Endothelial cell (in vitro differentiated cells): Measurements from ENCODE around the gene HERC2. TPM values are rescaled to one million over a fixed set of nuclear protein-coding genes. Genes with fewer than 3 reads are reported as not detected.

Experiments
- DNase-seq: peaks from one replicate; pipeline ENCODE4 v3.0.0; 2021; ENCODE audit warnings: low spot score
- H3K27ac Mint-ChIP-seq: one replicate; pipeline ENCODE4 v1.8.0; 2021; ENCODE audit warnings: mixed read lengths, inconsistent platforms; ENCODE audit not compliant: unreplicated experiment
- H3K27me3 Mint-ChIP-seq: one replicate; pipeline ENCODE4 v1.8.0; 2021; ENCODE audit warnings: mild to moderate bottlenecking, moderate library complexity, mixed read lengths, inconsistent platforms; ENCODE audit not compliant: unreplicated experiment
- H3K36me3 Mint-ChIP-seq: one replicate; pipeline ENCODE4 v1.8.0; 2021; ENCODE audit warnings: mild to moderate bottlenecking, low read depth, mixed read lengths, inconsistent platforms; ENCODE audit not compliant: unreplicated experiment
- H3K4me1 Mint-ChIP-seq: one replicate; pipeline ENCODE4 v1.8.0; 2021; ENCODE audit warnings: mild to moderate bottlenecking, mixed read lengths, inconsistent platforms; ENCODE audit not compliant: unreplicated experiment
- H3K4me3 Mint-ChIP-seq: one replicate; pipeline ENCODE4 v1.8.0; 2021; ENCODE audit warnings: mild to moderate bottlenecking, mixed read lengths, inconsistent platforms; ENCODE audit not compliant: unreplicated experiment
- H3K9me3 Mint-ChIP-seq: one replicate; pipeline ENCODE4 v1.8.0; 2021; ENCODE audit warnings: mixed read lengths, inconsistent platforms; ENCODE audit not compliant: unreplicated experiment
- total RNA-seq: library from RNA; stranded (reverse); fragmentation: NEBNext Ultra II Directional; extraction: Animal tissue kit (Norgen Biotek cat#: 25700); gene quantifications from one replicate; pipeline ENCODE4 v1.2.1, GENCODE V29; 2021; ENCODE audit not compliant: unreplicated experiment
- TF ChIP-seq, protein P1 (sequence below): fragments of 200-600 bp; sonication (generic); IDR thresholded peaks from one replicate; pipeline ENCODE4 v1.5.0; 2021; ENCODE audit warnings: antibody characterized with exemption; ENCODE audit not compliant: unreplicated experiment

HERC2 gene
- total RNA-seq, 1 donor from 2014 or later: 84.6 TPM

DNA sequence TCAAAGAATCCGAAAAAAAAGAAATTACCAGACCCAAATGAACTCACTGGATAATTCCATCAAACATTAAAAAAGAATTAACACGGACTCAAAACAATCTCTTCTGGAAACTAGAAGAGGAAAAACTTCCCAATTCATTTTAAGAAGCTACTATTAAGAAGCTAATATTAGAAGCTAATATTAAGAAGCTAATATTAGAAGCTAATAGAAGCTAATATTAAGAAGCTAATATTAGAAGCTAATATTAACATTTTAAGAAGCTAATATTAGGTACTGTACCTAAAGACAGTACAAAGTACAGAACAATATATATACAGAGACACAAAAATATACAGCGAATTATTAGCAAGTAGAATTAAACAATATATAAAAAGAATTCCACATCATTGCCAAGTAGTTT lies 35.9 kb downstream of the HERC2 start:
- peak overlapping the region; percentile 98 for H3K27ac Mint-ChIP-seq
- peaks cover 4% of the 10 kb centered on the region for H3K27me3 Mint-ChIP-seq
- peaks cover 37% of the 10 kb centered on the region for H3K4me1 Mint-ChIP-seq
- no peaks in the 10 kb centered on the region for H3K9me3 Mint-ChIP-seq
- TF ChIP-seq, protein P1, sequence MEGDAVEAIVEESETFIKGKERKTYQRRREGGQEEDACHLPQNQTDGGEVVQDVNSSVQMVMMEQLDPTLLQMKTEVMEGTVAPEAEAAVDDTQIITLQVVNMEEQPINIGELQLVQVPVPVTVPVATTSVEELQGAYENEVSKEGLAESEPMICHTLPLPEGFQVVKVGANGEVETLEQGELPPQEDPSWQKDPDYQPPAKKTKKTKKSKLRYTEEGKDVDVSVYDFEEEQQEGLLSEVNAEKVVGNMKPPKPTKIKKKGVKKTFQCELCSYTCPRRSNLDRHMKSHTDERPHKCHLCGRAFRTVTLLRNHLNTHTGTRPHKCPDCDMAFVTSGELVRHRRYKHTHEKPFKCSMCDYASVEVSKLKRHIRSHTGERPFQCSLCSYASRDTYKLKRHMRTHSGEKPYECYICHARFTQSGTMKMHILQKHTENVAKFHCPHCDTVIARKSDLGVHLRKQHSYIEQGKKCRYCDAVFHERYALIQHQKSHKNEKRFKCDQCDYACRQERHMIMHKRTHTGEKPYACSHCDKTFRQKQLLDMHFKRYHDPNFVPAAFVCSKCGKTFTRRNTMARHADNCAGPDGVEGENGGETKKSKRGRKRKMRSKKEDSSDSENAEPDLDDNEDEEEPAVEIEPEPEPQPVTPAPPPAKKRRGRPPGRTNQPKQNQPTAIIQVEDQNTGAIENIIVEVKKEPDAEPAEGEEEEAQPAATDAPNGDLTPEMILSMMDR: no peak
- peaks cover 30% of the 10 kb centered on the region for H3K36me3 Mint-ChIP-seq
- no peak for DNase-seq
- H3K4me3 Mint-ChIP-seq: no peak overlapping the region

DNA sequence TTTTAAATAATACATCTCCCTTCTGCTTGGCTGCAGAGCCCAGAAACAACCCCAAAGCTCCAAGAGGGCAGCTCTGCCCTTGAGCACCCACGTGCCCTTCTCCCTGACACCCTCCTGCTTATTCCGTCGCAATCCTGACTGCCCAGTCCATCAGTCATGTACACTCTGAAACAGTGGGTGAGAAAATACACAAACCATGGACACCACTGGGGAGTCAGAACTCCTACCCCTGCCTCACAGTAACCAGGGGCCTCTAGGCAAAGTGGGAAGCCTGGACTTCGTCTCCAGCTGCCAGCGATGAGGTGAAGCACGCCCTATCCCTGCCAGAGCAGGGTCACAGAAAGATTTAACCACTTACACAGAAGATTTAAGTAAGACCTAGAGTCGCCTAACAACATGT lies 40.1 kb downstream of the HERC2 start:
- Mint-ChIP-seq H3K27me3 (peaks cover 4% of the 10 kb centered on the region), H3K4me1 (peaks cover 35% of the 10 kb centered on the region), H3K4me3 (no peak overlapping the region), H3K27ac (peak overlapping the region; percentile 27), H3K9me3 (no peaks in the 10 kb centered on the region), H3K36me3 (peaks cover 21% of the 10 kb centered on the region)
- DNase-seq: no peak
- TF ChIP-seq, protein P1: no peak

DNA sequence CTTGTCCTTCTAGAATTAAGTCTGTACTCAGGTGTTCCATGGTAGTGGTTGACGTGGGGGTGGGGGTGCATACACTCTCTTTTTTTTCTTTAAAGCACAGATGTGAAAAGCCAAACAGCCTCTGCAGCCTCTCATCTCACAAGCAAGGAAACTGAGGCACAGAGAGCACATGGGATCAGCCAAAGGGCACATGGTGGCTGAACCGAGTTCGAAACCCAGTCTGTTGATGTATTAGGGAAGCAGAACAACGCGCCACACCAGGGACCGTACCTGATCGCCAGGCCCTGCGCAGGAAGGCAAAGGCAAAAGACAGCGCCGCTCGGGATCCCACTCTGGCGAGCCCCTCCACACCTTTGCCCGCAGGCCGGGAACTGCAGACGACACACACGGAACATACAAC lies 47.3 kb downstream of the HERC2 start:
- TF ChIP-seq, protein P1: no peak
- Mint-ChIP-seq H3K9me3 (no peaks in the 10 kb centered on the region), H3K4me1 (no peaks in the 10 kb centered on the region), H3K4me3 (no peak overlapping the region), H3K36me3 (peaks cover 31% of the 10 kb centered on the region), H3K27ac (no peak overlapping the region), H3K27me3 (no peaks in the 10 kb centered on the region)
- no peak for DNase-seq

DNA sequence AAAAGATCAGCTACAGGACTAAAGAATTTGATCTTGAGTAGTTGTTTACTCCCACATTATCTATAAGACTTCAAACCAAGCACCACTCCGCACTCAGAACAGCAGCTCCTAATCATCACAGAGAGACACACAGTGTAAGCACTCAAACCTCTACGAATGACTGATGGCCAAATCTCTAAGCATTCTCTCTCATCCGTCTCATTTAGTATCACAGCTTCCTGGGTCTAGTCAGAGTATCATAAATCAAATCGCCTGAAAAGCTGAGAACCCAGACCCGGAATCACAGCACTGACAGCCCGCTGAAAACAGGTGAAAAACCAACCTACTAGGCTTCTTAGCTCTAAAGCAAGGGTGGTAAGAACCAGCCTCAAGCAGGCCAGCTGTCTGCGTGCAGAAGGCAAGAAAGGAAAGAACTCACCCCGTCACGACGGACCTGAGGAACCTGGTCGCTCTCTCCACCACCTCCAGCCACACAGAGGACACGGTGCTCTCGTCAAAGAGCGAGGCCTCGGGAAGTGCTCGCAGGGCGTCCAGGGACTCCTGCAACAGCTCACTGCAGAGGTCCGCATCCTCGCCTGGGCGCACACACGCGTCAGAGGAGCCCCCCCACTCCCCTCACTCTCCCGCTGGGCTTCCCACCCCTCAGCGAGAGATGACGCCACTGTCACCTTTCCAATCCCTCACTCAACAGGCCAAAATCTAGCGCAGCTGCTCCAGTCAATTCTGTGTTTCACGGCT lies 47.9 kb downstream of the HERC2 start:
- no peak overlapping the region for H3K4me3 Mint-ChIP-seq
- H3K36me3 Mint-ChIP-seq: peaks cover 33% of the 10 kb centered on the region
- TF ChIP-seq, protein P1: no peak
- H3K27ac Mint-ChIP-seq: peak overlapping the region; percentile 4
- H3K4me1 Mint-ChIP-seq: no peaks in the 10 kb centered on the region
- no peak for DNase-seq
- peaks cover 1% of the 10 kb centered on the region for H3K27me3 Mint-ChIP-seq
- no peaks in the 10 kb centered on the region for H3K9me3 Mint-ChIP-seq

DNA sequence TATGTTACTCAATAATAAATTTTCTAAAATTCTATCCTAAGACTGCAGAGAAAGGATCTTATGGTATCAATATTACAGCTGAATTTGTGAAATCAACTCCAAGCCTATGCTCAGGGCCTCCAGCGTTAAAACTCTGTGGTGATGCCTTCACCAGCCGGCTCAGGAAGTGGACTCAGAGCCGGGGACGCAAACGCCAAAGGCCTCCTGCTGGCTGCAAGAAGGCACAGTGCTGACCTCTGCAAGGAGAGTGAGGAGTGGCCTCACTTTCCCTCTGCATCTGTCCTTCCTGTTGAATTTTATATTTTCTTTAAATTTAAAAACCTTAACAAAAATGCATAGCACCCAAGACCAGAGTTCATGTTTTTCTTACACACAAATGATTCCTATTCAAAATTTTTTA lies 48.5 kb downstream of the HERC2 start:
- Mint-ChIP-seq H3K27ac (peak overlapping the region; percentile 4), H3K4me1 (no peaks in the 10 kb centered on the region), H3K36me3 (peaks cover 36% of the 10 kb centered on the region), H3K4me3 (no peak overlapping the region), H3K9me3 (no peaks in the 10 kb centered on the region), H3K27me3 (peaks cover 1% of the 10 kb centered on the region)
- peak; percentile 49 for DNase-seq
- TF ChIP-seq, protein P1: peak; percentile 15
